K562 (cell line): ENCODE measurements around the gene PLEKHA7. TPM values are rescaled to one million over a fixed set of nuclear protein-coding genes. Genes with fewer than 3 reads are reported as not detected.

Experiments
- ARID1B ChIP-seq: fragments of 450-650 bp; IDR thresholded peaks from 2 replicates; pipeline ENCODE4 v1.6.1; 2016; ENCODE audit warnings: antibody characterized with exemption, mild to moderate bottlenecking, inconsistent platforms
- CBFA2T2 ChIP-seq: fragments of 450-650 bp; conservative IDR thresholded peaks from 2 replicates; pipeline ENCODE4 v1.6.1; 2017; ENCODE audit warnings: mild to moderate bottlenecking
- CBFB ChIP-seq: sonication (generic); formaldehyde crosslinking; IDR thresholded peaks from 2 replicates; pipeline ENCODE4 v1.4.0; 2020; ENCODE audit warnings: mild to moderate bottlenecking, missing genetic modification reagents
- CEBPG ChIP-seq, 3 experiments: fragments of 200-800 bp in 1 of 3; sonication (Bioruptor generic) in 1 of 3; sonication (generic) in 1 of 3; formaldehyde crosslinking in 1 of 3; IDR thresholded peaks in 2 of 3; conservative IDR thresholded peaks in 1 of 3; 2 replicates each; pipeline versions ENCODE4 v1.6.1 to v1.8.0; 2016 to 2022; ENCODE audit warnings: missing compliant biosample characterization in 2 of 3, missing genetic modification characterization in 2 of 3, mild to moderate bottlenecking in 1 of 3, missing genetic modification reagents in 1 of 3
- ETS2 ChIP-seq: IDR thresholded peaks from 2 replicates; pipeline ENCODE4 v1.6.1; 2016; ENCODE audit warnings: borderline replicate concordance, missing genetic modification characterization, mild to moderate bottlenecking, moderate library complexity, missing compliant biosample characterization; ENCODE audit not compliant: poor library complexity, severe bottlenecking
- GTF3C2 ChIP-seq: IDR thresholded peaks from 3 replicates; pipeline ENCODE4 v1.6.1; 2011; ENCODE audit warnings: borderline replicate concordance, mild to moderate bottlenecking, moderate library complexity; ENCODE audit not compliant: insufficient read length; ENCODE audit errors: extremely low read depth
- HDGF ChIP-seq: fragments of 450-650 bp; IDR thresholded peaks from 2 replicates; pipeline ENCODE4 v1.6.1; 2016
- HLTF ChIP-seq: fragments of 450-650 bp; IDR thresholded peaks from 2 replicates; pipeline ENCODE4 v1.6.1; 2016
- ILK ChIP-seq: fragments of 450-650 bp; IDR thresholded peaks from 2 replicates; pipeline ENCODE4 v1.6.1; 2016; ENCODE audit warnings: missing genetic modification characterization, low read depth, mild to moderate bottlenecking, missing compliant biosample characterization, moderate library complexity, borderline replicate concordance
- IRF2 ChIP-seq: sonication (generic); formaldehyde crosslinking; IDR thresholded peaks from 2 replicates; pipeline ENCODE4 v1.8.1; 2022; ENCODE audit warnings: mild to moderate bottlenecking, missing genetic modification reagents
- LCOR ChIP-seq: sonication (generic); formaldehyde crosslinking; IDR thresholded peaks from 2 replicates; pipeline ENCODE4 v1.8.0; 2022; ENCODE audit warnings: mild to moderate bottlenecking, missing genetic modification reagents
- LEF1 ChIP-seq: fragments of 450-650 bp; IDR thresholded peaks from 2 replicates; pipeline ENCODE4 v1.6.1; 2016; ENCODE audit warnings: mild to moderate bottlenecking
- MAFG ChIP-seq: fragments of 450-650 bp; conservative IDR thresholded peaks from 2 replicates; pipeline ENCODE4 v1.6.1; 2016; ENCODE audit warnings: missing genetic modification characterization, missing compliant biosample characterization
- NCOR1 ChIP-seq: fragments of 450-650 bp; IDR thresholded peaks from 2 replicates; pipeline ENCODE4 v1.6.1; 2016; ENCODE audit warnings: mild to moderate bottlenecking, moderate library complexity
- RBM22 ChIP-seq: fragments of 200-400 bp; formaldehyde crosslinking; IDR thresholded peaks from 2 replicates; pipeline ENCODE4 v1.6.1; 2018; ENCODE audit warnings: low read length, low read depth; ENCODE audit not compliant: poor library complexity, severe bottlenecking
- SMAD1 ChIP-seq: fragments of 150-350 bp; IDR thresholded peaks from 2 replicates; pipeline ENCODE4 v1.6.1; 2014; ENCODE audit warnings: low read length, low read depth; ENCODE audit not compliant: partially characterized antibody
- TARDBP ChIP-seq: fragments of 450-650 bp; IDR thresholded peaks from 2 replicates; pipeline ENCODE4 v1.6.1; 2016
- TCF7L2 ChIP-seq: fragments of 150-350 bp; IDR thresholded peaks from 2 replicates; pipeline ENCODE4 v1.6.1; 2016; ENCODE audit warnings: low read depth, mild to moderate bottlenecking, low read length, moderate library complexity
- TRIM24 ChIP-seq, 2 experiments: fragments of 450-650 bp; IDR thresholded peaks; 2 replicates each; pipeline ENCODE4 v1.6.1; 2016
- TSC22D4 ChIP-seq: fragments of 450-650 bp; IDR thresholded peaks from 2 replicates; pipeline ENCODE4 v1.6.1; 2016; ENCODE audit warnings: missing genetic modification characterization, missing biosample characterization, control low read depth
- USF1 ChIP-seq: sonication (generic); formaldehyde crosslinking; IDR thresholded peaks from 2 replicates; pipeline ENCODE4 v1.9.0; 2022; ENCODE audit warnings: mild to moderate bottlenecking, missing genetic modification reagents
- XRCC4 ChIP-seq: IDR thresholded peaks from one replicate; pipeline ENCODE4 v1.6.1; 2011; ENCODE audit not compliant: insufficient read depth, insufficient read length; ENCODE audit errors: extremely low read depth
- XRCC5 ChIP-seq: fragments of 200-400 bp; formaldehyde crosslinking; IDR thresholded peaks from 2 replicates; pipeline ENCODE4 v1.6.1; 2017; ENCODE audit warnings: low read depth, mild to moderate bottlenecking, low read length
- ZBTB26 ChIP-seq: fragments of 450-650 bp; formaldehyde crosslinking; IDR thresholded peaks from 2 replicates; pipeline ENCODE4 v1.4.0; 2022; ENCODE audit warnings: missing genetic modification characterization
- ZFP30 ChIP-seq: fragments of 250-450 bp; sonication (Bioruptor Pico); IDR thresholded peaks from 2 replicates; pipeline ENCODE4 v1.8.0; 2022; ENCODE audit warnings: moderate library complexity, mild to moderate bottlenecking, inconsistent platforms, borderline replicate concordance
- ZNF444 ChIP-seq: fragments of 250-450 bp; sonication (Bioruptor Pico); IDR thresholded peaks from 2 replicates; pipeline ENCODE4 v1.4.0; 2020; ENCODE audit warnings: mild to moderate bottlenecking, moderate library complexity
- ZNF717 ChIP-seq: fragments of 250-450 bp; sonication (Bioruptor Pico); IDR thresholded peaks from 2 replicates; pipeline ENCODE4 v1.5.0; 2021
- polyA plus RNA-seq, 8 experiments: library from polyadenylated mRNA; depleted of rRNA in 4 of 8; stranded (reverse) in 5 of 8; unstranded in 3 of 8; fragments of >200 nt; fragmentation: Nextera tagmentation in 2 of 8; fragmentation: Illumina TruSeq in 1 of 8; extraction: Ambion mirVana in 2 of 8; extraction: Trizol in 1 of 8; gene quantifications; 2 replicates each; pipeline versions ENCODE4 v1.2.1 to v1.2.3, GENCODE V29; 2011 to 2014; ENCODE audit warnings: inconsistent platforms in 1 of 8, missing spikeins in 1 of 8
- total RNA-seq, 7 experiments: library from RNA; depleted of rRNA in 6 of 7; stranded (reverse); fragments of >200 nt in 6 of 7; fragmentation: Illumina TruSeq in 2 of 7; extraction: Trizol in 2 of 7; gene quantifications; 2 replicates each; pipeline versions ENCODE4 v1.2.1 to v1.2.3, GENCODE V29; 2011 to 2021; ENCODE audit warnings: low replicate concordance in 1 of 7

Gene PLEKHA7
- total and polyA plus RNA-seq, 9 of the 15 experiments (the other 6 are each of a cell fraction or from before 2014, with no cell fraction given): 0.06 to 0.77 (median 0.20) TPM; not detected in 1

- TF ChIP-seq USF1 (no peak), TARDBP (no peak), XRCC4 (no peak), TRIM24 (IDR thresholded peaks at IDR 0.05) (peak in 1 of 2 experiments; percentile 33; a peak in 1 of 4 replicates), ETS2 (tag) (no peak), HLTF (no peak), ZFP30 (CRISPR knock-in tag) (no peak), XRCC5 (no peak), HDGF (no peak), ZNF717 (CRISPR knock-in tag) (no peak), CBFA2T2 (peak; percentile 64), TCF7L2 (no peak), MAFG (tag) (no peak), TSC22D4 (no peak), CBFB (CRISPR knock-in tag) (no peak), IRF2 (CRISPR knock-in tag) (no peak), SMAD1 (no peak), LEF1 (no peak), CEBPG (CRISPR knock-in tag; IDR thresholded peaks at IDR 0.05) (no peak), CEBPG (tag; conservative IDR thresholded peaks at IDR 0.05 in 1 of 2, IDR thresholded peaks at IDR 0.05 in 1 of 2) (no peak), LCOR (CRISPR knock-in tag) (no peak), ZNF444 (CRISPR knock-in tag) (no peak), NCOR1 (peak; percentile 59; the same call in 1 of the 2 replicates), ZBTB26 (CRISPR knock-in tag) (no peak), GTF3C2 (no peak), RBM22 (no peak), ILK (no peak), ARID1B (peak; percentile 75)
These were observed 11.7 kb downstream of the PLEKHA7 start (continued) for GRCh38 chr11:17002543-17002942.
